Mesenteric fat pad (tissue), 1 donor: ENCODE results near the gene ACY1. TPM values are rescaled to one million over a fixed set of nuclear protein-coding genes. Genes with fewer than 3 reads are reported as not detected.

ENCODE experiments used
- total RNA-seq: library from RNA; stranded (reverse); fragmentation: NEBNext Ultra II Directional; extraction: Animal tissue kit (Norgen Biotek cat#: 25700); gene quantifications from one replicate; pipeline ENCODE4 v1.2.1, GENCODE V29; 2021
- donor health status: DM: yes; HTN: yes; CAD: no.

Gene ACY1
- total RNA-seq, 1 donor from 2014 or later = 35.1 TPM

Other genes with a start within 250 kb of the ACY1 start
- gene IQCF6, start 204.3 kb upstream of the ACY1 start, total RNA-seq = not detected
- not detected for gene IQCF2, start 121.9 kb upstream of the ACY1 start, total RNA-seq
- not detected for gene IQCF5, start 107.9 kb upstream of the ACY1 start, total RNA-seq
- not detected for gene IQCF1, start 80.2 kb upstream of the ACY1 start, total RNA-seq
- 29.0 TPM for gene RRP9, start 41.6 kb upstream of the ACY1 start, total RNA-seq
- 19.7 TPM for gene PARP3, start 41.2 kb upstream of the ACY1 start, total RNA-seq
- not detected for gene GPR62, start 28.2 kb upstream of the ACY1 start, total RNA-seq
- 27.4 TPM for gene PCBP4, start 16.1 kb upstream of the ACY1 start, total RNA-seq
- 59.5 TPM for gene ABHD14B, start 9.5 kb upstream of the ACY1 start, total RNA-seq
- 17.7 TPM for gene ABHD14A, start 8.5 kb upstream of the ACY1 start, total RNA-seq
- 948 TPM for gene RPL29, start 12.4 kb downstream of the ACY1 start, total RNA-seq
- 17.2 TPM for gene DUSP7, start 73.0 kb downstream of the ACY1 start, total RNA-seq
- gene POC1A, start 170.9 kb downstream of the ACY1 start, total RNA-seq = 2.8 TPM
- 134 TPM for gene ALAS1, start 214.6 kb downstream of the ACY1 start, total RNA-seq
- 0.19 TPM for gene TLR9, start 242.1 kb downstream of the ACY1 start, total RNA-seq